ENCODE results near the gene ENDOV. TPM values are rescaled to one million over a fixed set of nuclear protein-coding genes. Genes with fewer than 3 reads are reported as not detected.

The ENDOV gene
- total and polyA plus RNA-seq, 2 donors (not counting 1 experiment from before 2014, with no cell fraction given), result 13.1 to 28.7 TPM

- Histone ChIP-seq H3K27me3 (ENCODE audit: control insufficient read depth, insufficient read depth, low read length) (no peaks in the 10 kb centered on the region), H3K27ac (ENCODE audit: insufficient read depth, low read length) (no peak overlapping the region), H3K79me2 (ENCODE audit: control insufficient read depth, insufficient read depth, low read length) (no peaks in the 10 kb centered on the region), H3K4me1 (ENCODE audit: control insufficient read depth, extremely low read depth, insufficient read depth, low read length) (peaks cover 5% of the 10 kb centered on the region), H3K9me3 (ENCODE audit: control insufficient read depth, insufficient read depth, low read depth, low read length) (no peaks in the 10 kb centered on the region), H3K9ac (ENCODE audit: insufficient read depth, low read length) (no peak overlapping the region), H4K20me1 (ENCODE audit: control insufficient read depth, extremely low read depth, insufficient read depth, low read length) (no peaks in the 10 kb centered on the region), H3K36me3 (ENCODE audit: control insufficient read depth, insufficient read depth, low read length) (no peaks in the 10 kb centered on the region), H3K4me3 (replicated peaks in 1 of 4; ENCODE audit: control extremely low read depth in 1 of 4, insufficient read depth in 1 of 4, low read depth in 3 of 4, low read length in 4 of 4) (no peak overlapping the region), H2AFZ (ENCODE audit: low read length) (no peak overlapping the region), H3K4me2 (ENCODE audit: extremely low read depth, insufficient read depth, low read length) (no peak overlapping the region)
- DNase-seq (ENCODE audit: low read depth in 2 of 2), result no peak
- TF ChIP-seq EZH2 (IDR thresholded peaks at IDR 0.05; ENCODE audit: low read length, missing control alignments) (no peak), CTCF (conservative IDR thresholded peaks at IDR 0.05 in 1 of 2, IDR thresholded peaks at IDR 0.05 in 1 of 2; ENCODE audit: low read depth in 1 of 2, low read length in 2 of 2) (no peak)
These were observed 34.4 kb downstream of the ENDOV start for GRCh38 chr17:80449194-80449929.

GRCh38 chr17:80449930-80450576 lies 35.1 kb downstream of the ENDOV start:
- Histone ChIP-seq H4K20me1 (ENCODE audit: control insufficient read depth, extremely low read depth, insufficient read depth, low read length) (no peaks in the 10 kb centered on the region), H3K4me1 (ENCODE audit: control insufficient read depth, extremely low read depth, insufficient read depth, low read length) (peaks cover 6% of the 10 kb centered on the region), H3K9me3 (ENCODE audit: control insufficient read depth, insufficient read depth, low read depth, low read length) (no peaks in the 10 kb centered on the region), H2AFZ (ENCODE audit: low read length) (no peak overlapping the region), H3K79me2 (ENCODE audit: control insufficient read depth, insufficient read depth, low read length) (no peaks in the 10 kb centered on the region), H3K4me3 (replicated peaks in 1 of 4; ENCODE audit: control extremely low read depth in 1 of 4, insufficient read depth in 1 of 4, low read depth in 3 of 4, low read length in 4 of 4) (no peak overlapping the region), H3K27me3 (ENCODE audit: control insufficient read depth, insufficient read depth, low read length) (no peaks in the 10 kb centered on the region), H3K36me3 (ENCODE audit: control insufficient read depth, insufficient read depth, low read length) (no peaks in the 10 kb centered on the region), H3K27ac (ENCODE audit: insufficient read depth, low read length) (no peak overlapping the region), H3K4me2 (ENCODE audit: extremely low read depth, insufficient read depth, low read length) (no peak overlapping the region), H3K9ac (ENCODE audit: insufficient read depth, low read length) (no peak overlapping the region)
- peak; percentile 14 to 54 for DNase-seq (ENCODE audit: low read depth in 2 of 2)
- TF ChIP-seq EZH2 (IDR thresholded peaks at IDR 0.05; ENCODE audit: low read length, missing control alignments) (no peak), CTCF (conservative IDR thresholded peaks at IDR 0.05 in 1 of 2, IDR thresholded peaks at IDR 0.05 in 1 of 2; ENCODE audit: low read depth in 1 of 2, low read length in 2 of 2) (no peak)

- no peak for TF ChIP-seq CTCF (conservative IDR thresholded peaks at IDR 0.05 in 1 of 2, IDR thresholded peaks at IDR 0.05 in 1 of 2; ENCODE audit: low read depth in 1 of 2, low read length in 2 of 2)
- no peak for TF ChIP-seq EZH2 (IDR thresholded peaks at IDR 0.05; ENCODE audit: low read length, missing control alignments)
- DNase-seq (ENCODE audit: low read depth in 2 of 2), result no peak
- H3K79me2 ChIP-seq (ENCODE audit: control insufficient read depth, insufficient read depth, low read length), result no peaks in the 10 kb centered on the region
- no peaks in the 10 kb centered on the region for H3K9me3 ChIP-seq (ENCODE audit: control insufficient read depth, insufficient read depth, low read depth, low read length)
- H3K27me3 ChIP-seq (ENCODE audit: control insufficient read depth, insufficient read depth, low read length), result no peaks in the 10 kb centered on the region
- H3K4me3 ChIP-seq (replicated peaks in 1 of 4; ENCODE audit: control extremely low read depth in 1 of 4, insufficient read depth in 1 of 4, low read depth in 3 of 4, low read length in 4 of 4), result no peak overlapping the region
- H3K4me2 ChIP-seq (ENCODE audit: extremely low read depth, insufficient read depth, low read length), result no peak overlapping the region
- no peaks in the 10 kb centered on the region for H4K20me1 ChIP-seq (ENCODE audit: control insufficient read depth, extremely low read depth, insufficient read depth, low read length)
- no peaks in the 10 kb centered on the region for H3K36me3 ChIP-seq (ENCODE audit: control insufficient read depth, insufficient read depth, low read length)
- no peak overlapping the region for H3K27ac ChIP-seq (ENCODE audit: insufficient read depth, low read length)
- H2AFZ ChIP-seq (ENCODE audit: low read length), result no peak overlapping the region
- no peak overlapping the region for H3K9ac ChIP-seq (ENCODE audit: insufficient read depth, low read length)
- H3K4me1 ChIP-seq (ENCODE audit: control insufficient read depth, extremely low read depth, insufficient read depth, low read length), result peaks cover 8% of the 10 kb centered on the region
These were observed 36.3 kb downstream of the ENDOV start for GRCh38 chr17:80451104-80451775.

Measured in fibroblast of lung (primary cell).